ENCODE data around the gene PPARG.

GRCh38 chr3:12309716-12310115 is 20.8 kb downstream of the PPARG start:
- TF ChIP-seq POLR2A (IDR thresholded peaks at IDR 0.05; ENCODE audit: low read length) (no peak), RAD21 (conservative IDR thresholded peaks at IDR 0.05 in 1 of 2, IDR thresholded peaks at IDR 0.05 in 1 of 2) (no peak), CTCF (IDR thresholded peaks at IDR 0.05) (no peak), JUNB (IDR thresholded peaks at IDR 0.05) (no peak)
